CD14-positive monocyte (primary cell): ENCODE results near the gene SCN4A. TPM values are rescaled to one million over a fixed set of nuclear protein-coding genes. Genes with fewer than 3 reads are reported as not detected.
"Not testable (repeated sequence)": the region's sequence is repeated elsewhere in the genome, so short reads cannot be mapped to it uniquely, and the experiment has no call there.

Experiments
- DNase-seq, 3 donors: peaks; one replicate each; pipeline ENCODE4 v3.0.0-alpha.2; 2011 to 2022
- H2AFZ ChIP-seq: 2 replicates; pipeline ENCODE4 v1.6.0; 2012; ENCODE audit warnings: mild to moderate bottlenecking, low read depth, low read length, inconsistent platforms; ENCODE audit not compliant: insufficient read depth, poor library complexity, severe bottlenecking
- H3K27ac ChIP-seq, 2 donors: 1 replicate in 1 of 2; 2 replicates in 1 of 2; pipeline ENCODE4 v1.5.1; 2012 to 2013; ENCODE audit warnings: low read length in 2 of 2, control low read depth in 1 of 2, inconsistent platforms in 1 of 2, low read depth in 1 of 2, mild to moderate bottlenecking in 1 of 2
- H3K27me3 ChIP-seq, 2 donors: one replicate each; pipeline versions ENCODE4 v1.6.0 to v1.6.1; 2011 to 2013; ENCODE audit warnings: low read length in 2 of 2; ENCODE audit not compliant: control insufficient read depth in 2 of 2, insufficient read depth in 2 of 2
- H3K36me3 ChIP-seq, 2 donors: replicated peaks in 1 of 2; 1 replicate in 1 of 2; 2 replicates in 1 of 2; pipeline versions ENCODE4 v1.5.1 to v1.6.1; 2012 to 2013; ENCODE audit warnings: low read length in 2 of 2, control low read depth in 1 of 2, inconsistent platforms in 1 of 2, mild to moderate bottlenecking in 1 of 2; ENCODE audit not compliant: insufficient read depth in 2 of 2, control insufficient read depth in 1 of 2
- H3K4me1 ChIP-seq, 2 donors: 1 replicate in 1 of 2; 2 replicates in 1 of 2; pipeline versions ENCODE4 v1.5.1 to v1.6.1; 2012 to 2013; ENCODE audit warnings: low read length in 2 of 2, control low read depth in 1 of 2, inconsistent platforms in 1 of 2, mild to moderate bottlenecking in 1 of 2, moderate library complexity in 1 of 2; ENCODE audit not compliant: insufficient read depth in 2 of 2, control insufficient read depth in 1 of 2
- H3K4me2 ChIP-seq: replicated peaks from 2 replicates; pipeline ENCODE3; 2012; ENCODE audit warnings: low read length, moderate library complexity, mild to moderate bottlenecking; ENCODE audit not compliant: poor library complexity, severe bottlenecking; ENCODE audit errors: extremely low read depth
- H3K4me3 ChIP-seq, 3 experiments: fragments of 200-600 bp in 1 of 3; sonication (generic) in 1 of 3; replicated peaks in 1 of 3; 1 replicate in 2 of 3; 2 replicates in 1 of 3; pipeline ENCODE4 v1.5.1; 2011 to 2013; ENCODE audit warnings: low read length in 3 of 3, mild to moderate bottlenecking in 3 of 3, control low read depth in 2 of 3, low read depth in 2 of 3, inconsistent platforms in 1 of 3, moderate library complexity in 1 of 3
- H3K79me2 ChIP-seq: 2 replicates; pipeline ENCODE4 v1.6.0; 2012; ENCODE audit warnings: mild to moderate bottlenecking, control low read depth, inconsistent platforms, low read length, moderate library complexity; ENCODE audit not compliant: insufficient read depth
- H3K9ac ChIP-seq: 2 replicates; pipeline ENCODE4 v1.6.0; 2017; ENCODE audit warnings: low read length, mild to moderate bottlenecking; ENCODE audit not compliant: insufficient read depth, poor library complexity, severe bottlenecking
- H3K9me3 ChIP-seq, 2 donors: replicated peaks in 1 of 2; 1 replicate in 1 of 2; 2 replicates in 1 of 2; pipeline versions ENCODE4 v1.5.1 to v1.6.1; 2012 to 2013; ENCODE audit warnings: low read length in 2 of 2, control low read depth in 1 of 2; ENCODE audit not compliant: control insufficient read depth in 1 of 2, insufficient read depth in 1 of 2
- H4K20me1 ChIP-seq: 2 replicates; pipeline ENCODE4 v1.6.0; 2012; ENCODE audit warnings: mild to moderate bottlenecking, low read length, control low read depth, moderate library complexity; ENCODE audit not compliant: insufficient read depth
- H3K27ac Mint-ChIP-seq, 7 donors: one replicate each; pipeline ENCODE4 v1.8.0; 2020; ENCODE audit warnings: mild to moderate bottlenecking in 7 of 7, mixed read lengths in 7 of 7, moderate library complexity in 6 of 7, inconsistent platforms in 2 of 7
- H3K27me3 Mint-ChIP-seq, 3 donors: one replicate each; pipeline ENCODE4 v1.8.0; 2021 to 2022; ENCODE audit warnings: low read depth in 3 of 3, mild to moderate bottlenecking in 3 of 3, mixed read lengths in 3 of 3, moderate library complexity in 3 of 3, inconsistent platforms in 1 of 3
- H3K36me3 Mint-ChIP-seq, 2 donors: one replicate each; pipeline ENCODE4 v1.8.0; 2020; ENCODE audit warnings: mixed read lengths in 2 of 2, inconsistent platforms in 1 of 2, mild to moderate bottlenecking in 1 of 2
- H3K4me1 Mint-ChIP-seq: one replicate; pipeline ENCODE4 v1.8.0; 2020; ENCODE audit warnings: mild to moderate bottlenecking, mixed read lengths
- H3K4me3 Mint-ChIP-seq, 2 donors: one replicate each; pipeline ENCODE4 v1.8.0; 2020; ENCODE audit warnings: mild to moderate bottlenecking in 2 of 2, mixed read lengths in 2 of 2, moderate library complexity in 1 of 2
- H3K9me3 Mint-ChIP-seq, 7 donors: one replicate each; pipeline ENCODE4 v1.8.0; 2020 to 2022; ENCODE audit warnings: mixed read lengths in 7 of 7, mild to moderate bottlenecking in 6 of 7, moderate library complexity in 6 of 7, inconsistent platforms in 2 of 7
- CTCF ChIP-seq: fragments of 200-600 bp; IDR thresholded peaks from one replicate; pipeline ENCODE4 v1.8.0; 2022; ENCODE audit warnings: antibody characterized with exemption, mild to moderate bottlenecking
- WGBS: methylation state at CpG from one replicate; pipeline ENCODE4 v1.1.5; 2013; ENCODE audit warnings: missing lambda C conversion rate; ENCODE audit not compliant: insufficient coverage; 5-methylcytosine and 5-hydroxymethylcytosine counted together
- intact Hi-C, 2 donors: fragments of 100-400 bp; cut with micrococcal nuclease; formaldehyde crosslinking; loops; one replicate each; pipeline versions ENCODE4 v1.15.0 to v1.15.1; 2023
- polyA plus RNA-seq, 3 donors: library from polyadenylated mRNA; depleted of rRNA in 1 of 3; unstranded in 2 of 3; stranded (reverse) in 1 of 3; fragments of 300-500 nt in 2 of 3; fragments of >200 nt in 1 of 3; fragmentation: Illumina TruSeq in 2 of 3; gene quantifications; 1 replicate in 2 of 3; 2 replicates in 1 of 3; pipeline ENCODE4 v1.2.3, GENCODE V29; 2012 to 2021

Gene SCN4A
- polyA plus RNA-seq, 3 donors = not detected

DNA sequence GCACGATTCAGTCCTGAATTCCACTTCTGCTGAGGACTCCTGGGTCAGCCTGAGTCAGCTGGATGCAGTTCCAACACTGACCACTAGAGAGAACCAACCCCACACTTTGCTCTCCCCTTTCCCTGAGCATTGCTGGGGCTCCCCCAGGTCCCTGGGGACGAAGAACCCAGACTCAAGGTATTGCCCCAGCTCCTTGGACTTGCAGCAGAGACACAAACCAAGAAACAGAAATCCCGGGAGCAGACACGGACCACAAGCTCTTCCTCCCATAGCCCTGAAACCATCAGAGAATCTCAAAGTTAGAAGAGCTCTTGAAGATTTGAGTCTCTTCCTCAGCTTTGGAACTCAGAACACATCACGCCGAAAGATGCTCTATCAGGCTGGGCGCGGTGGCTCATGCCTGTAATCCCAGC lies 53.4 kb downstream of the SCN4A start:
- H3K36me3 ChIP-seq = no peaks in the 10 kb centered on the region
- no peak overlapping the region for H3K4me2 ChIP-seq
- Mint-ChIP-seq H3K4me3 (no peak overlapping the region), H3K36me3 (no peaks in the 10 kb centered on the region), H3K9me3 (no peaks in the 10 kb centered on the region), H3K27ac (peak overlapping the region in 2 of 7 donors; percentile 47 to 55), H3K4me1 (peaks cover 24% of the 10 kb centered on the region), H3K27me3 (peaks cover 3 to 9% (median 4%) of the 10 kb centered on the region in 3 donors)
- no peak overlapping the region for H3K9ac ChIP-seq
- no peaks in the 10 kb centered on the region for H3K9me3 ChIP-seq
- no peaks in the 10 kb centered on the region for H4K20me1 ChIP-seq
- H3K4me1 ChIP-seq = peaks cover 0 to 5% of the 10 kb centered on the region in 2 donors
- DNase-seq = peak; percentile 65 to 76 (median 71)
- H3K79me2 ChIP-seq = no peaks in the 10 kb centered on the region
- no peak overlapping the region for H2AFZ ChIP-seq
- no peaks in the 10 kb centered on the region for H3K27me3 ChIP-seq
- no peak overlapping the region for H3K27ac ChIP-seq
- WGBS = 56% methylated on average over 7 of the region's 8 CpGs
- peak; percentile 90 for TF ChIP-seq CTCF
- H3K4me3 ChIP-seq = no peak overlapping the region
- intact Hi-C loops = loop anchor here (2.0 to 10.0 kb wide), 5 partner anchors 27 to 213 kb away; partner anchors contain the start of genes ERN1 (in 1 of the 2) and ICAM2 (in 1 of the 2)

GRCh38 chr17:63918789-63919305 lies 53.9 kb downstream of the SCN4A start, which contains the start of gene GH1:
Gene GH1 (minus strand): TSS chr17:63918839. CDS start chr17:63918776, 63 bp downstream.
- H3K27ac Mint-ChIP-seq = peak within 1 kb of the TSS in 2 of 7 donors; percentile 47 to 55
- H3K9me3 Mint-ChIP-seq, H3K4me1 ChIP-seq, H3K27me3 ChIP-seq, H3K27me3 Mint-ChIP-seq, H3K27ac ChIP-seq, H3K36me3 Mint-ChIP-seq, H3K9ac ChIP-seq, H3K4me3 Mint-ChIP-seq, H3K4me3 ChIP-seq, H3K79me2 ChIP-seq, H4K20me1 ChIP-seq, DNase-seq, H3K4me2 ChIP-seq, H3K9me3 ChIP-seq, H2AFZ ChIP-seq, H3K36me3 ChIP-seq: not testable (repeated sequence)
- peaks cover 24% of the 10 kb centered on the region for H3K4me1 Mint-ChIP-seq
- WGBS = no CpG with 5 or more reads among the region's 10 CpGs
- intact Hi-C loops = loop anchor here (2.0 to 10.0 kb wide), 5 partner anchors 28 to 214 kb away; partner anchors contain the start of genes ERN1 (in 1 of the 2) and ICAM2 (in 1 of the 2)
